A204.1 (cell line): ENCODE results near the gene CDK5RAP2.
A peak's percentile ranks its signal among the peaks of the same experiment; 100 is the strongest.
"Not testable (repeated sequence)": the region's sequence is repeated elsewhere in the genome, so short reads cannot be mapped to it uniquely, and the experiment has no call there.

ENCODE experiments used
- FAIRE-seq: peaks from 2 replicates; lab custom pipeline; 2012; peaks lifted over from hg19 to GRCh38; lab: Jason Lieb, UNC

CDK5RAP2 gene

GRCh38 chr9:120580051-120580896, at the start of gene CDK5RAP2:
Gene CDK5RAP2 (minus strand): TSS chr9:120580167. CDS start chr9:120579978, 189 bp downstream.
- FAIRE-seq, result peak; percentile 90

GRCh38 chr9:120628925-120629497, 49.0 kb upstream of the CDK5RAP2 start:
- FAIRE-seq, result not testable (repeated sequence)

GRCh38 chr9:120628207-120628924, 48.4 kb upstream of the CDK5RAP2 start:
- no peak for FAIRE-seq

- no peak for FAIRE-seq
Measured at GRCh38 chr9:120627073-120627472, 47.1 kb upstream of the CDK5RAP2 start.

- no peak for FAIRE-seq
Measured at GRCh38 chr9:120626512-120626911, 46.5 kb upstream of the CDK5RAP2 start.

- no peak for FAIRE-seq
Measured at GRCh38 chr9:120625222-120625621, 45.3 kb upstream of the CDK5RAP2 start.

- no peak for FAIRE-seq
Measured at GRCh38 chr9:120622790-120623189, 42.8 kb upstream of the CDK5RAP2 start.

GRCh38 chr9:120621941-120622340, 42.0 kb upstream of the CDK5RAP2 start:
- no peak for FAIRE-seq

- peak; percentile 98 for FAIRE-seq
Measured at GRCh38 chr9:120619751-120620655, 40.0 kb upstream of the CDK5RAP2 start.

GRCh38 chr9:120616966-120617935, 37.3 kb upstream of the CDK5RAP2 start:
- no peak for FAIRE-seq

GRCh38 chr9:120612218-120612617, 32.3 kb upstream of the CDK5RAP2 start:
- FAIRE-seq, result no peak

GRCh38 chr9:120611690-120612068, 31.7 kb upstream of the CDK5RAP2 start:
- FAIRE-seq, result no peak

- no peak for FAIRE-seq
Measured at GRCh38 chr9:120610975-120611689, 31.2 kb upstream of the CDK5RAP2 start.

- peak; percentile 21 for FAIRE-seq
Measured at GRCh38 chr9:120609636-120610035, 29.7 kb upstream of the CDK5RAP2 start.

- no peak for FAIRE-seq
Measured at GRCh38 chr9:120608421-120608820, 28.5 kb upstream of the CDK5RAP2 start.

- no peak for FAIRE-seq
Measured at GRCh38 chr9:120603591-120603990, 23.6 kb upstream of the CDK5RAP2 start.

- FAIRE-seq, result no peak
Measured at GRCh38 chr9:120603010-120603409, 23.0 kb upstream of the CDK5RAP2 start.

- no peak for FAIRE-seq
Measured at GRCh38 chr9:120593955-120594277, 13.9 kb upstream of the CDK5RAP2 start.

- FAIRE-seq, result no peak
Measured at GRCh38 chr9:120593250-120593954, 13.4 kb upstream of the CDK5RAP2 start.

- FAIRE-seq, result no peak
Measured at GRCh38 chr9:120592210-120592609, 12.2 kb upstream of the CDK5RAP2 start.
